Prostate gland (tissue), 2 donors: ENCODE results near the gene SRPK1.

ENCODE experiments used
- POLR2AphosphoS5 ChIP-seq: sonication (generic); formaldehyde crosslinking; IDR thresholded peaks from one replicate; pipeline ENCODE4 v1.6.1; 2017; ENCODE audit warnings: antibody characterized with exemption
- TF ChIP-seq, protein P1 (sequence below), 4 experiments: fragments of 200-600 bp in 2 of 4; fragments of 450-650 bp in 2 of 4; sonication (generic) in 2 of 4; IDR thresholded peaks; 1 replicate in 3 of 4; 2 replicates in 1 of 4; pipeline ENCODE4 v1.5.1; 2016 to 2019; ENCODE audit warnings: antibody characterized with exemption in 4 of 4, mild to moderate bottlenecking in 2 of 4, moderate library complexity in 2 of 4

DNA sequence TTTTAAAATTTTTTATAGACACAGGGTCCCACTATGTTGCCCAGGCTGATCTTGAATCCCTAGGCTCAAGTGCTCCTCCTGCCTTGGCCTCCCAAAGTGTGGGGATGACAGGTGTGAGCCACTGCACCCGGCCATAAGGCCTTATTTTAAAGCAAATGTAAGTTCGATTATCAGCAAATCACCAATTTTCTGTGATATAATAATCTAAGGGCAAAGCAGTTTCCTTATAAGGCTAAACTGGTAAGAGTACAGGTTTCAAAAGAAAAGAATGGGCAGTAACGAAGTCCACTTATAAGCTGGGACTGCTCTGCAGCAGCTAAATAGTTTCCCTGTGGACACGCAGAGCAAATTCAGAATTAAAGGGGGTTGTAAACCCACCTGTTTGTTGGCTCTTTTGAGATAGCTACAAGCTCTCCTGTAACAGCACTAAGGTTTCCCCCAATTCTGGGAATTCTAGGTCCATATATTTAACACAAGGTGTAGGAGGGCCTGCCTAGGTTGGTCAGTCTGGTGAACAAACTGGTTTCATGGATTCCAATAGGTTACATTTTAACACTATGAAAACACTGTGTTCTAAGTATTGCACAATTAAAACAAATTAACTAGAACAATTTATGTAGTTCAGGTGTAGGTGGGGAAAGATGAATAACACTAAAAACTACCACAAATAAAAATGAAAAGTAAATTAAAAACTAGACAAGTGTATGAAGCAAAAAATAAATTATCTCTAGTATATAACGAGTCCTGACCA, 89.5 kb downstream of the SRPK1 start:
- TF ChIP-seq POLR2AphosphoS5: no peak
- TF ChIP-seq, protein P1, sequence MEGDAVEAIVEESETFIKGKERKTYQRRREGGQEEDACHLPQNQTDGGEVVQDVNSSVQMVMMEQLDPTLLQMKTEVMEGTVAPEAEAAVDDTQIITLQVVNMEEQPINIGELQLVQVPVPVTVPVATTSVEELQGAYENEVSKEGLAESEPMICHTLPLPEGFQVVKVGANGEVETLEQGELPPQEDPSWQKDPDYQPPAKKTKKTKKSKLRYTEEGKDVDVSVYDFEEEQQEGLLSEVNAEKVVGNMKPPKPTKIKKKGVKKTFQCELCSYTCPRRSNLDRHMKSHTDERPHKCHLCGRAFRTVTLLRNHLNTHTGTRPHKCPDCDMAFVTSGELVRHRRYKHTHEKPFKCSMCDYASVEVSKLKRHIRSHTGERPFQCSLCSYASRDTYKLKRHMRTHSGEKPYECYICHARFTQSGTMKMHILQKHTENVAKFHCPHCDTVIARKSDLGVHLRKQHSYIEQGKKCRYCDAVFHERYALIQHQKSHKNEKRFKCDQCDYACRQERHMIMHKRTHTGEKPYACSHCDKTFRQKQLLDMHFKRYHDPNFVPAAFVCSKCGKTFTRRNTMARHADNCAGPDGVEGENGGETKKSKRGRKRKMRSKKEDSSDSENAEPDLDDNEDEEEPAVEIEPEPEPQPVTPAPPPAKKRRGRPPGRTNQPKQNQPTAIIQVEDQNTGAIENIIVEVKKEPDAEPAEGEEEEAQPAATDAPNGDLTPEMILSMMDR (IDR thresholded peaks at IDR 0.05): no peak
